Parathyroid adenoma (tissue), 2 donors: Measurements from ENCODE around the gene MMP11.
A peak's percentile ranks its signal among the peaks of the same experiment; 100 is the strongest.

Experiments used
- H2AFZ ChIP-seq: fragments of 300-600 bp; sonication (generic); one replicate; pipeline ENCODE4 v1.7.0; 2017; ENCODE audit warnings: antibody characterized with exemption, mild to moderate bottlenecking
- H3K27ac ChIP-seq: fragments of 300-600 bp; sonication (generic); one replicate; pipeline ENCODE4 v1.7.0; 2017
- H3K27me3 ChIP-seq: fragments of 300-600 bp; sonication (generic); one replicate; pipeline ENCODE4 v1.7.0; 2017; ENCODE audit warnings: low read length; ENCODE audit not compliant: control insufficient read depth, insufficient read depth
- H3K36me3 ChIP-seq: fragments of 300-600 bp; sonication (generic); one replicate; pipeline ENCODE4 v1.7.0; 2017; ENCODE audit warnings: low read length; ENCODE audit not compliant: control insufficient read depth, insufficient read depth
- H3K4me1 ChIP-seq: fragments of 300-600 bp; sonication (generic); one replicate; pipeline ENCODE4 v1.7.0; 2017; ENCODE audit warnings: control low read depth
- H3K4me2 ChIP-seq: fragments of 300-600 bp; sonication (generic); one replicate; pipeline ENCODE4 v1.7.0; 2017; ENCODE audit warnings: low read length
- H3K4me3 ChIP-seq: fragments of 300-600 bp; sonication (generic); one replicate; pipeline ENCODE4 v1.7.0; 2017; ENCODE audit warnings: low read depth, low read length
- H3K79me2 ChIP-seq: fragments of 300-600 bp; sonication (generic); one replicate; pipeline ENCODE4 v1.7.0; 2017; ENCODE audit warnings: control low read depth
- H3K9ac ChIP-seq: fragments of 300-600 bp; sonication (generic); one replicate; pipeline ENCODE4 v1.7.0; 2017; ENCODE audit warnings: mild to moderate bottlenecking
- H3K9me3 ChIP-seq: fragments of 300-600 bp; sonication (generic); one replicate; pipeline ENCODE4 v1.7.0; 2017; ENCODE audit warnings: low read length; ENCODE audit not compliant: control insufficient read depth
- TF ChIP-seq, protein P1 (sequence below): fragments of 300-600 bp; sonication (generic); IDR thresholded peaks from one replicate; pipeline ENCODE4 v1.7.0; 2017; ENCODE audit warnings: antibody characterized with exemption, mild to moderate bottlenecking
- donor health status: primary hyperparathyroidism.

MMP11 gene

DNA sequence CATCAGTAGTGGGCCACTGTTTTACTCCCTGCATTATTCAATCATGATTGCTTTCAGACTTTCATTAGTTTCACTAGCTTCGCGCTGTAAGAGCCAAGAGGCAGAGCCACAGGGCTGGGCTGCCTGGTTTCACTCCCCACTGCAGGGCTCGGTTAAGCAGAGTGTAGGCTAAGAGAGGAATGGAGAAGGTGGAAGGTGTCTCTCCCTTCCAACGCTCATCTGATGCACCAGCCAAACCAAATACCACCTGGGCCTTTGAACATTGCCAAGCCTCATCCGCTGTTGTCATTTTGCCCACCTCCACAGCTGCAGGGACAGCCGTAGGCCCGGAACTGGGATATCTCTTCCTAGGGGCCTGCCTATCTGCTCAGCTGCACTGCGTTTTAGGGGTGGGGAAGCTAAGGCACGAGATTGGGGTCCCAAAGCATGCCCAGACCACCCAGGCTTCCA is 13.6 kb downstream of the MMP11 start:
- Histone ChIP-seq H3K4me2 (peak overlapping the region; percentile 68), H3K36me3 (no peaks in the 10 kb centered on the region), H3K27me3 (no peaks in the 10 kb centered on the region), H3K4me3 (peak overlapping the region; percentile 85), H3K9me3 (no peaks in the 10 kb centered on the region), H3K27ac (peak overlapping the region; percentile 97), H3K9ac (no peak overlapping the region), H3K4me1 (peaks cover 3% of the 10 kb centered on the region), H2AFZ (peak overlapping the region; percentile 74), H3K79me2 (peaks cover 12% of the 10 kb centered on the region)
- TF ChIP-seq, protein P1, sequence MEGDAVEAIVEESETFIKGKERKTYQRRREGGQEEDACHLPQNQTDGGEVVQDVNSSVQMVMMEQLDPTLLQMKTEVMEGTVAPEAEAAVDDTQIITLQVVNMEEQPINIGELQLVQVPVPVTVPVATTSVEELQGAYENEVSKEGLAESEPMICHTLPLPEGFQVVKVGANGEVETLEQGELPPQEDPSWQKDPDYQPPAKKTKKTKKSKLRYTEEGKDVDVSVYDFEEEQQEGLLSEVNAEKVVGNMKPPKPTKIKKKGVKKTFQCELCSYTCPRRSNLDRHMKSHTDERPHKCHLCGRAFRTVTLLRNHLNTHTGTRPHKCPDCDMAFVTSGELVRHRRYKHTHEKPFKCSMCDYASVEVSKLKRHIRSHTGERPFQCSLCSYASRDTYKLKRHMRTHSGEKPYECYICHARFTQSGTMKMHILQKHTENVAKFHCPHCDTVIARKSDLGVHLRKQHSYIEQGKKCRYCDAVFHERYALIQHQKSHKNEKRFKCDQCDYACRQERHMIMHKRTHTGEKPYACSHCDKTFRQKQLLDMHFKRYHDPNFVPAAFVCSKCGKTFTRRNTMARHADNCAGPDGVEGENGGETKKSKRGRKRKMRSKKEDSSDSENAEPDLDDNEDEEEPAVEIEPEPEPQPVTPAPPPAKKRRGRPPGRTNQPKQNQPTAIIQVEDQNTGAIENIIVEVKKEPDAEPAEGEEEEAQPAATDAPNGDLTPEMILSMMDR, result no peak

DNA sequence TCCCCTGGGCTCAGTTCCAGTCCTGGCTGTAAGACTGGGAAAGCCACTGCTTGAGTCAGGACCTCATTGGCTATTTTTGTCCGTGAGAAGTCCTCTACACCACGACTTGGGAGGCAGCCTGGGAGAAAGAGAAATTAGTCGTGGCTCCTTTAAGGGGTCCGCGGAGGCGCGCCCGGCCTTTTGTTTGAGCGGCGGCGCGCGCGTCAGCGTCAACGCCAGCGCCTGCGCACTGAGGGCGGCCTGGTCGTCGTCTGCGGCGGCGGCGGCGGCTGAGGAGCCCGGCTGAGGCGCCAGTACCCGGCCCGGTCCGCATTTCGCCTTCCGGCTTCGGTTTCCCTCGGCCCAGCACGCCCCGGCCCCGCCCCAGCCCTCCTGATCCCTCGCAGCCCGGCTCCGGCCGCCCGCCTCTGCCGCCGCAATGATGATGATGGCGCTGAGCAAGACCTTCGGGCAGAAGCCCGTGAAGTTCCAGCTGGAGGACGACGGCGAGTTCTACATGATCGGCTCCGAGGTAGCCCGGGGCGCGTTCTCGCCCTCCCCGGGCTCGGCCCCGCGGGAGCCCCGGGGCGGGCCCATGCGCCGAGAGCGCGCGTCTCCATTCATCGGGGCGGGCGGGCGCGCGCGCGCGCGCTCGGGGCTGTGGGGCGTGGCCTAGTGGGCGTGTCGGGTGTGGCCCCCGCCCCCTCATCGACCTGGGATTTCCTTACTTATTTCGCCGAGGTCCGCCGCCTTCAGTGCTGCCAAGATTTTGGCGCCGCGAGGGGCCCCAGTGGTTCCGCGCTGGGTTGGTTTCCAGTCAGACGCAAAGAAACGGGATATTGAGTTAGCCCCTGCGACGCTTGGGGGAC is 14.3 kb downstream of the MMP11 start, which contains the start of gene SMARCB1:
TSS of gene SMARCB1 (plus strand) at position 215 of the 848 bp plus-strand sequence. CDS start at position 419, 204 bp downstream.
- H3K4me1 ChIP-seq, result peaks cover 3% of the 10 kb centered on the region
- H3K27ac ChIP-seq, result peak within 1 kb of the TSS; percentile 97
- peak within 1 kb of the TSS; percentile 85 for H3K4me3 ChIP-seq
- H2AFZ ChIP-seq, result peak within 1 kb of the TSS; percentile 74
- no peaks in the 10 kb centered on the region for H3K27me3 ChIP-seq
- H3K36me3 ChIP-seq, result no peaks in the 10 kb centered on the region
- peak within 1 kb of the TSS; percentile 68 for H3K4me2 ChIP-seq
- H3K9me3 ChIP-seq, result no peaks in the 10 kb centered on the region
- peak within 1 kb of the TSS; percentile 98 for H3K9ac ChIP-seq
- TF ChIP-seq, protein P1, result no peak
- H3K79me2 ChIP-seq, result peaks cover 15% of the 10 kb centered on the region

DNA sequence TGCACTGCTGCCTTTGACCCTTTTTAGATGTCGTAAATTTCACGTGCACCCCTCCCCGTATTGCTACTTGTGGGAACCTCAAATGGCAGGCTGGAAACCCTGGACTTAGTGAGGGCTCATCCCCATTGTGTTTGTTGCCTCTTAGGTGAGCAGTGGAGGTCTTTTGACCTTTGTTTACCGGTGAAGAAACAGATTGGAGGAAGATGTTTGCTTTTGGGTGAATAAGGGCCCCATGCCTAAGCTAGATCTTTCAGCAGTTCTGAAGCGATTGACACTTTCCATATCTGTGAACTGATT is 14.9 kb downstream of the MMP11 start:
- no peaks in the 10 kb centered on the region for H3K36me3 ChIP-seq
- no peaks in the 10 kb centered on the region for H3K9me3 ChIP-seq
- peak overlapping the region; percentile 68 for H3K4me2 ChIP-seq
- peak overlapping the region; percentile 97 for H3K27ac ChIP-seq
- peaks cover 15% of the 10 kb centered on the region for H3K79me2 ChIP-seq
- peaks cover 3% of the 10 kb centered on the region for H3K4me1 ChIP-seq
- peak overlapping the region; percentile 85 for H3K4me3 ChIP-seq
- H3K27me3 ChIP-seq, result no peaks in the 10 kb centered on the region
- no peak overlapping the region for H3K9ac ChIP-seq
- TF ChIP-seq, protein P1, result no peak
- peak overlapping the region; percentile 33 for H2AFZ ChIP-seq

DNA sequence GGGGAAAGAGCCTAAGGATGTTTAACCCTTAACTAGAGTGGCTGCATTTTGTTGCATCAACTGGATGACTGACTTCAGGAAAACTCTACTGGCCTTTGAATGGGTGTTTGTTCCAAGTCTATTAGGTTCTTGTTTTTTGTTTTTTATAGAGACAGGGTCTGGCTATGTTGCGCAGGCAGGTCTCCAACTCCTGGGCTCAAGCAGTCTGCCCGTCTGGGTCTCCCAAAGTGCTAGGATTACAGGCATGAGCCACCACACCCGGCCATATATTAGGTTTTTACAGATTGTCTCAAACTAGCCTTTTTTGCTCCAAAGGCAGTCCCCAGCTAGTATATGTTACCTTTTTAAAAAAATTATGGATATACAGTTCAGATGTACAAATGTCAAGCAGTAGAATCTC is 15.3 kb downstream of the MMP11 start:
- Histone ChIP-seq H3K9me3 (no peaks in the 10 kb centered on the region), H2AFZ (no peak overlapping the region), H3K27ac (no peak overlapping the region), H3K79me2 (peaks cover 15% of the 10 kb centered on the region), H3K9ac (no peak overlapping the region), H3K4me3 (peak overlapping the region; percentile 85), H3K36me3 (no peaks in the 10 kb centered on the region), H3K4me1 (peaks cover 3% of the 10 kb centered on the region), H3K27me3 (no peaks in the 10 kb centered on the region), H3K4me2 (peak overlapping the region; percentile 68)
- TF ChIP-seq, protein P1, result no peak
